Peyer's patch (tissue), 4 donors: ENCODE results near the gene POLR1D.

Experiments
- POLR2A ChIP-seq, 2 donors: fragments of 450-650 bp; IDR thresholded peaks; one replicate each; pipeline ENCODE4 v1.5.1; 2017; ENCODE audit warnings: antibody characterized with exemption in 2 of 2, mild to moderate bottlenecking in 2 of 2, moderate library complexity in 2 of 2
- TF ChIP-seq, protein P1 (sequence below), 6 experiments: fragments of 450-650 bp in 4 of 6; fragments of 200-600 bp in 2 of 6; sonication (generic) in 1 of 6; IDR thresholded peaks; one replicate each; pipeline ENCODE4 v1.5.1; 2017 to 2019; ENCODE audit warnings: antibody characterized with exemption in 6 of 6, mild to moderate bottlenecking in 3 of 6, moderate library complexity in 1 of 6

GRCh38 chr13:27583645-27584044 lies 38.0 kb upstream of the POLR1D start:
- TF ChIP-seq POLR2A (IDR thresholded peaks at IDR 0.05), result no peak
- TF ChIP-seq, protein P1, sequence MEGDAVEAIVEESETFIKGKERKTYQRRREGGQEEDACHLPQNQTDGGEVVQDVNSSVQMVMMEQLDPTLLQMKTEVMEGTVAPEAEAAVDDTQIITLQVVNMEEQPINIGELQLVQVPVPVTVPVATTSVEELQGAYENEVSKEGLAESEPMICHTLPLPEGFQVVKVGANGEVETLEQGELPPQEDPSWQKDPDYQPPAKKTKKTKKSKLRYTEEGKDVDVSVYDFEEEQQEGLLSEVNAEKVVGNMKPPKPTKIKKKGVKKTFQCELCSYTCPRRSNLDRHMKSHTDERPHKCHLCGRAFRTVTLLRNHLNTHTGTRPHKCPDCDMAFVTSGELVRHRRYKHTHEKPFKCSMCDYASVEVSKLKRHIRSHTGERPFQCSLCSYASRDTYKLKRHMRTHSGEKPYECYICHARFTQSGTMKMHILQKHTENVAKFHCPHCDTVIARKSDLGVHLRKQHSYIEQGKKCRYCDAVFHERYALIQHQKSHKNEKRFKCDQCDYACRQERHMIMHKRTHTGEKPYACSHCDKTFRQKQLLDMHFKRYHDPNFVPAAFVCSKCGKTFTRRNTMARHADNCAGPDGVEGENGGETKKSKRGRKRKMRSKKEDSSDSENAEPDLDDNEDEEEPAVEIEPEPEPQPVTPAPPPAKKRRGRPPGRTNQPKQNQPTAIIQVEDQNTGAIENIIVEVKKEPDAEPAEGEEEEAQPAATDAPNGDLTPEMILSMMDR (IDR thresholded peaks at IDR 0.05), result no peak
